Hematopoietic multipotent progenitor cell treated with erythropoietin and hydrocortisone succinate and interleukin-3 and kit ligand, for 6 days (in vitro differentiated cells): Measurements from ENCODE around the gene OR5H15.
"Not testable (repeated sequence)": the region's sequence is repeated elsewhere in the genome, so short reads cannot be mapped to it uniquely, and the experiment has no call there.

Source experiments
- DNase-seq: peaks from one replicate; pipeline ENCODE4 v3.0.0-alpha.2; 2015

Gene OR5H15

GRCh38 chr3:98166396-98166795 lies at the start of gene OR5H15:
Gene OR5H15 (plus strand): TSS chr3:98166696. CDS start chr3:98168700, 2,004 bp downstream.
- DNase-seq, result no peak

DNA sequence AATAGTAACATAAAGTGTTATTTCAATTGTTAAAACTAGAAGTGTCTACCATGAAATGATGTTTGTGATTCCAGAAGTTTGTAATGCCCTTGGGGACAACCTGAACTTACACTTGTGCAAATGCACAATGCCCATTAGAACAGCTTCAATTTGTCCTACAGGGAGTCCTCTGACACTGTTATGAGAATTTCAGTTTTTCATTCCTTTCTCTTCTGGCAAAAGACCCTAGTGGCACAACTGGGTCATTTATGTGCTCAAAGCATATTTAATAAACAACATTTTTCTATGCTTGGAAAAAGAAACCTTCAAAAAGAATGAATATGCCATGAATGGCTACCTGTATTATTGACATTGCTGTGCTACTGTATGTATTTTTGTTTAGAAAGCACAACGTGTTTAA lies 36.1 kb upstream of the OR5H15 start, which contains the start of gene OR5H1:
TSS of gene OR5H1 (plus strand) at position 301 of the 400 bp plus-strand sequence. CDS start 1,977 bp downstream, outside the sequence.
- DNase-seq, result no peak

DNA sequence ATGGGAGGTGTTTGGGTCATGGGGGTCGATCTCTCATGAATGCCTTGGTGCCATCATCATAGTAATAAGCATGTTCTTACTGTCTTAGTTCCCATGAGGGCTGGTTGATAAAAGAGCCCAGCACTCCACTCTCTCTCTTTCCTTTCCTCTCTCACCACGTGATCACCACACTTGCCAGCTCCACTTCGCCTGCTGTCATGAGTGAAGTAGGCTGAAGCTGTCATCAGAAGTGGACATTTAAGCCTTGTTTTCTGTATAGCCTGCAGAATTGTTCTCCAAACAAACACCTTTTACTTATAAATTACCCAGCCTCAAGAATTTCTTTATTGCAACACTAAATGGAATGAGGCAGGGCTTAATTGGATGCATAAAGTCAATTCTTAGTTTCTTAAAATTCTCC lies 29.9 kb upstream of the OR5H15 start:
- DNase-seq, result no peak

GRCh38 chr3:98137826-98138557 lies 28.5 kb upstream of the OR5H15 start:
- not testable (repeated sequence) for DNase-seq

DNA sequence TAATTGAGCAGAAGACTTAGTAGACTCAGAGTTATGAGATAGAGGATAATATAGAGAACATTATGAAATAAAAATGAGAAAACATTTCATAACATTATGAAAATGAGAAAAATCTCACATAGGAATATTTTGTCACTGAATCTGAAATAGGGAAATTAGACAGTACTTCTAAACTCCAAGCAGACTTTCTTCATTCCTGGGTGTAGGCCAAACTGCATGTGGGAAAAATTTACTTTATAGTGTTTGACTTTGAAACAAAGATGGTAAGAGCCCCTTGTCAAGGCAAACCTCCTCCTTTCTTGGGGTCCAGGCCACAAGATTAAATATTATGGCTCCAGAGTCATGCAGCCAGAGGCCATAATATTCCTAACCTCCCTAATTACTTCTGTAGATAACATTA lies 26.0 kb upstream of the OR5H15 start:
- DNase-seq, result no peak

GRCh38 chr3:98147179-98147578 lies 19.3 kb upstream of the OR5H15 start, which contains the start of gene OR5H14:
Gene OR5H14 (plus strand): TSS chr3:98147479. CDS start chr3:98149386, 1,907 bp downstream.
- DNase-seq, result no peak

DNA sequence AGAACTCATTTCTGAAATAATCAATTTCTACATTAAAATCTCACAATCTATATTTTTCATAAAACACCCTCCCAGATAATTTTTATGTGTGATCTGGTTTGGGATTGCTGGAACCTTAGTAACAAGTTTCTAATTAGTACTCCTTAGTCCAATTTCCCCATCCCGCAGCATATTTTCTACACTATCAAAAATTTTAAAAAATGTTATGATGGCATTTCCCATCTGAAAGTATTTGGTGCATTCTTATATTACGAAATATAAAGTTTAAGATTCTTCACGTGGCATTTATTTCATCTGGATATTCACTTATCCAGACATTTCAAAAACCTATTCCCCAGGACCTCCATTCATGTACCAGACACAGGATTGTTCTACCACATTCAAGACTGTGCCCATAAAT lies 17.7 kb upstream of the OR5H15 start:
- DNase-seq, result no peak

DNA sequence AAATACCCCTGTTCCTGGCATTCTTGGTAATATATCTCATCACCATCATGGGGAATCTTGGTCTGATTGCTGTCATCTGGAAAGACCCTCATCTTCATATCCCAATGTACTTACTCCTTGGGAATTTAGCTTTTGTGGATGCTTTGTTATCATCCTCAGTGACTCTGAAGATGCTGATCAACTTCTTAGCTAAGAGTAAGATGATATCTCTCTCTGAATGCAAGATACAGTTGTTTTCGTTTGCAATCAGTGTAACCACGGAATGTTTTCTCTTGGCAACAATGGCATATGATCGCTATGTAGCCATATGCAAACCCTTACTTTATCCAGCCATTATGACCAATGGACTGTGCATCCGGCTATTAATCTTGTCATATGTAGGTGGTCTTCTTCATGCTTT lies 17.0 kb upstream of the OR5H15 start:
- not testable (repeated sequence) for DNase-seq

GRCh38 chr3:98151241-98151640 lies 15.3 kb upstream of the OR5H15 start:
- no peak for DNase-seq

GRCh38 chr3:98171071-98171470 lies 4.6 kb downstream of the OR5H15 start:
- DNase-seq, result no peak

- DNase-seq, result no peak
Observed at GRCh38 chr3:98172621-98173020, 6.1 kb downstream of the OR5H15 start.

DNA sequence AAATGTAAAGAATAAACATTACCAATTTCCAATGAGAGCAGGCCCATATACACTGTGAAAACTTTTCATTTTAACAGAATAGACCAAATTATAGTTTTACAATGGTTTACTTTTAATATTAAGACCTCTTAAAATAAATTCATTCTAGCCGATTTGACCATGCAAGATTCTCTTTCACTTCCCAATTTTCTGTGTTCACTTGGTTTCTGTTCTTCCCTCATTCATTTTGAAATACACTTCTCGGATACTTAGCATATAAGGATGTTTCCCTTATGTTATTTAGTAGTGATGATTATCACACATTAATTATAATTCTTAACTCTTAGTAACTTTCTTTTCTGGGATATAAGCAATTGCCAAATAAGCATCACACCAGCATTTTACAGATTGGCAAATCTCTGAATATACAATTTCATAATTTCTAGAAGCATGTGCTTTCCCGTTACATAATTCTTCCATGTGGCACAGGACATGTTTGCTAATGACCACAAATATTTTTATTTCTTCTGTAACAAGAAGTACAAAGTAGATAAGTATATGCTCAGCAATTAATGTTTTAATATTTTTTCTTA lies 13.9 kb downstream of the OR5H15 start:
- DNase-seq, result no peak

- DNase-seq, result no peak
Observed at GRCh38 chr3:98182196-98182595, 15.7 kb downstream of the OR5H15 start.

DNA sequence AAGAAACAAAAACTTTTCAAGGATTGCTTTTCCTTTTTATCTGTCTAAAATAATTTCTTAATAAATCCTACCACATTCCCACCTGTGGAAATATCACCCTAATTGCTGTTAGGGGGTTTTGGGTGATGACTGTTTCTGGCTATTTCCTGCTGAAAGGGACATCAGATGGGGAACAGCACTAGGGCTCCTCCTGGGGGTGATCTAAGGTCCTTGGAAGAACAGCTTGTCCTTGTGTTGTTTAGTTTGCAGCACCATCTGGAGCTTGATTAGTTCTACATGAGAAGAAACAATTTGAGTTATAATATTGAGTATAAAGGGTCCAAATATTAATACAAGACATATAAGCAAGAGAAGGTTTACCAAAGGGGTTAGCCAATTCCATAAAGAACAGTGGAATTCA lies 18.7 kb downstream of the OR5H15 start:
- DNase-seq, result no peak

DNA sequence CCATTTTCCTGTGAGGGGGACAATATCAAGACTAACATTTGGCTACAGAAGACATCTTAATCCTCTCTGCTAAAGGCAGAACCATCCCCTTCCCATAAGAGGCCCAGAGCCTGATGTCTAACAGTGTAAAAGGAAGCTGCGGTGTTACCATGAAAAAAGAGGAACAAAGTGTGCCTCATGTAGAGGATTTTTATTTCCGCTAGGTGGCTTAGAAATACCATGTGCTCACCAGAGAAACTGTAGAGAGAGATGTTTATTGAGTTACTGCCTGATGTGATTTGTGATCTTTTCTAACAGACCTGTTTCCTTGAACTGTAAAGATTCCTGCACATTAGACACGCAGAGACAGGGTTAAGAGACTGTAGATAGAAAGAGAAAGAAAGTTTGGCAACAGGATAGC lies 22.0 kb downstream of the OR5H15 start:
- peak; percentile 38 for DNase-seq

DNA sequence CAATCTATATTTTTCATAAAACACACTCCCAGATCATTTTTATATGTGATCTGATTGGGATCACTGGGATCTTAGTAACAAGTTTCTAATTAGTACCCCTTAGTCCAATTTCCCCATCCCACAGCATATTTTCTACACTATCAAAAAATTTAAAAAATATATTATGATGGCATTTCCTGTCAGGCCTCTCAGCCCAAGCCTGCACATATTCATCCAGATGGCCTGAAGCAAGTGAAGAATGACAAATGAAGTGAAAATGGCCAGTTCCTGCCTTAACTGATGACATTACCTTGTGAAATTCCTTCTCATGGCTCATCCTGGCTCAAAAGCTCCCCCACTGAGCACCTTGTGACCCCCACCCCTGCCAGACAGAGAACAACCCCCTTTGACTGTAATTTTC lies 24.4 kb downstream of the OR5H15 start:
- DNase-seq, result not testable (repeated sequence)

DNA sequence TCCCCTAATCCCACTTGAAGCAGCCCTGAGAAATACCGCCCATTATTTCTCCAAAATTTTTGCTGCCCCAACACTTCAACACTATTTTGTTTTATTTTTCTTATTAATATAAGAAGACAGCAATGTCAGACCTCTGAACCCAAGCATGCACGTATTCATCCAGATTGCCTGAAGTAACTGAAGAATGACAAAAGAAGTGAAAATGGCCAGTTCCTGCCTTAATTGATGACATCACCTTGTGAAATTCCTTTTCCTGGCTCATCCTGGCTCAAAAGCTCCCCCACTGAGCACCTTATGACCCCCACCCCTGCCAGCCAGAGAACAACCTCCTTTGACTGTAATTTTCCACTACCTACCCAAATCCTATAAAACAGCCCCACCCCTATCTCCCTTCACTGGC lies 29.8 kb downstream of the OR5H15 start:
- DNase-seq, result not testable (repeated sequence)

DNA sequence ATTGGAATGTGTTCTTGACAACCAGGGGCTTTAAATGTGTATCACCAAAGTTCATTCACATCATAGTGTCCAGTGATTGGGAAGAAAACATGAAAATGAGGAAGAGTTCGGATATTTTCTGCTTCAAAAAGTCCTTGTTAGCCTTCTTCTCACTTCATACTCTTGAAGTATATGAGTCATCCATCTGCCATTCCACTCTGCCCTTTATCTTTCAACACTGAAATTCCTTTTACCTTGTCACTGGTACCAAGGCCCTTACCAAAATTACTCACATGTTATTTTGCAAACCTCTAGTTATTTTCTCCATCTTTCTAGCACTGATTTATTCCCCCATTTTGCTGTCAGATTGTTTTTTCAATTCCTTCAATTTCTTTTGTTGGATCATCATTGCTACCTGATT lies 32.5 kb downstream of the OR5H15 start:
- no peak for DNase-seq

DNA sequence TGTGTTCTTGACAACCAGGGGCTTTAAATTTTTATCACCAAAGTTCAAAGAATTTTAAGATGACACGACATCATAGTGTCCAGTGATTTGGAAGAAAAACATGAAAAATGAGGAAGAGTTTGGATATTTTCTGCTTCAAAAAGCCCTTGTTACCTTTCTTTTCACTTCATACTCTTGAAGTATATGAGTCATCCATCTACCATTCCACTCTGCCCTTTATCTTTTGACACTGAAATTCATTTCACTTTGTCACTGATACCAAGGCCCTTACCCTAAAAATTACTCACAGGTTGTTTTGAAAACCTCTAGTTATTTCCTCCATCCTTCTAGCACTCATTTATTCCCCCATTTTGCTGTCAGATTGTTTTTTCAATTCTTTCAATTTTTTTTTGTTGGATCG lies 42.7 kb downstream of the OR5H15 start:
- no peak for DNase-seq

GRCh38 chr3:98213276-98213675 lies 46.8 kb downstream of the OR5H15 start:
- DNase-seq, result no peak

GRCh38 chr3:98215051-98215450 lies 48.6 kb downstream of the OR5H15 start:
- DNase-seq, result no peak
